Vagina (tissue), 2 donors: Measurements from ENCODE around the gene TROAP. TPM values are rescaled to one million over a fixed set of nuclear protein-coding genes. Genes with fewer than 3 reads are reported as not detected.

ENCODE experiments used
- DNase-seq, 2 donors: peaks; one replicate each; pipeline ENCODE4 v3.0.0-alpha.2; 2017; ENCODE audit errors: extremely low spot score in 2 of 2
- H3K27ac ChIP-seq: fragments of 200-600 bp; sonication (generic); one replicate; pipeline ENCODE4 v1.5.1; 2019
- H3K27me3 ChIP-seq: fragments of 200-600 bp; sonication (generic); one replicate; pipeline ENCODE4 v1.5.1; 2019
- H3K36me3 ChIP-seq, 2 donors: fragments of 200-600 bp; sonication (generic); one replicate each; pipeline ENCODE4 v1.5.1; 2017 to 2019
- H3K4me1 ChIP-seq: fragments of 200-600 bp; sonication (generic); one replicate; pipeline ENCODE4 v1.5.1; 2019
- H3K4me3 ChIP-seq, 2 donors: fragments of 200-600 bp; sonication (generic); 1 replicate in 1 of 2; 2 replicates in 1 of 2; pipeline ENCODE4 v1.5.1; 2016 to 2019
- H3K9me3 ChIP-seq: fragments of 200-600 bp; sonication (generic); one replicate; pipeline ENCODE4 v1.5.1; 2019
- POLR2A ChIP-seq, 2 donors: fragments of 450-650 bp; IDR thresholded peaks; one replicate each; pipeline ENCODE4 v1.6.1; 2017; ENCODE audit warnings: antibody characterized with exemption in 2 of 2, mild to moderate bottlenecking in 2 of 2, moderate library complexity in 2 of 2
- POLR2AphosphoS5 ChIP-seq, 2 donors: sonication (generic); formaldehyde crosslinking; IDR thresholded peaks; one replicate each; pipeline ENCODE4 v1.9.0; 2017; ENCODE audit warnings: antibody characterized with exemption in 2 of 2, mild to moderate bottlenecking in 2 of 2, low read depth in 1 of 2; ENCODE audit not compliant: insufficient read depth in 1 of 2
- intact Hi-C: fragments of 100-400 bp; cut with DNase I; formaldehyde crosslinking; loops from one replicate; pipeline ENCODE4 v1.15.1; 2023
- total RNA-seq: library from RNA; depleted of rRNA; stranded (reverse); fragments of >200 nt; gene quantifications from one replicate; pipeline ENCODE4 v1.2.3, GENCODE V29; 2016
- TF ChIP-seq, protein P1 (sequence below), 3 experiments: fragments of 450-650 bp in 2 of 3; fragments of 200-600 bp in 1 of 3; sonication (generic) in 1 of 3; IDR thresholded peaks; one replicate each; pipeline ENCODE4 v1.5.1; 2017 to 2019; ENCODE audit warnings: antibody characterized with exemption in 3 of 3, mild to moderate bottlenecking in 2 of 3, moderate library complexity in 2 of 3

The TROAP gene
- total RNA-seq, 1 donor from 2014 or later: 4.9 TPM

DNA sequence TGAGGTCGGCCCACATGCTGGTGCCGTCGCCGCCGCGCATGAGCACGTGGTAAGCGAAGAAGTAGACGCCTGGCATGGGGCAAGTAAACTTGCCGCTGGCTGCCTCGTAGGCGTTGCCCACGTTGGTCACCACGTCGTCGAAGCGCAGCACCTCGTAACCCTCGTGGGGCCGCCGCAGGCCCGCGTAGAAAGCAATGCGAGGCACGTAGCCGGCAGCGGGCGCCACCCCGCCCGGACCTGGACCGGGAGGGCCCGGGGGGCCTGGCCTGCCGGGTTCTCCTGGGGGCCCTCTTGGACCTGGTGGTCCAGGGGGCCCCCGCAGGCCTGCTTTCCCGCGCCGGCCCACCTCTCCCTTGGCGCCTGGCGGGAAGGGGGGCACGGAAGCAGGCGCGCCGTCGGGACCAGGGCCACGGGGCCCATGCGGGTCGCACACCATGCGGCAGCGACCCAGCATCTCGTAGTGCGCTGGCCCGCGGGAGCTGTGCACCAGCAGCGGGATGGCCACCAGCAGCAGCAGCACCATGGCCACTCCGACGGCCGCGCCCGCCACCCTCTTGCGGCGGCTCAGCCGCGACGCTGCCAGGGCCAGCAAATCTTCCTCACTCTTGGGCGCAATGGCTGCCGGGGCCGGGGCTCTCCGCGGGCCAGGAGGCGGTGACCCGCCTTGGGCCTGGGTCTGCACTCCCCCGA, 13.0 kb downstream of the TROAP start:
- Histone ChIP-seq H3K4me3 (peak overlapping the region in 1 of 2 donors; percentile 35), H3K36me3 (no peaks in the 10 kb centered on the region), H3K9me3 (no peaks in the 10 kb centered on the region), H3K27me3 (peaks cover 13% of the 10 kb centered on the region), H3K4me1 (peaks cover 39% of the 10 kb centered on the region), H3K27ac (no peak overlapping the region)
- intact Hi-C loops: no loop called here
- no peak for DNase-seq
- TF ChIP-seq POLR2AphosphoS5 (IDR thresholded peaks at IDR 0.05; ENCODE audit: insufficient read depth in 1 of 2, low read depth in 1 of 2): no peak
- TF ChIP-seq, protein P1, sequence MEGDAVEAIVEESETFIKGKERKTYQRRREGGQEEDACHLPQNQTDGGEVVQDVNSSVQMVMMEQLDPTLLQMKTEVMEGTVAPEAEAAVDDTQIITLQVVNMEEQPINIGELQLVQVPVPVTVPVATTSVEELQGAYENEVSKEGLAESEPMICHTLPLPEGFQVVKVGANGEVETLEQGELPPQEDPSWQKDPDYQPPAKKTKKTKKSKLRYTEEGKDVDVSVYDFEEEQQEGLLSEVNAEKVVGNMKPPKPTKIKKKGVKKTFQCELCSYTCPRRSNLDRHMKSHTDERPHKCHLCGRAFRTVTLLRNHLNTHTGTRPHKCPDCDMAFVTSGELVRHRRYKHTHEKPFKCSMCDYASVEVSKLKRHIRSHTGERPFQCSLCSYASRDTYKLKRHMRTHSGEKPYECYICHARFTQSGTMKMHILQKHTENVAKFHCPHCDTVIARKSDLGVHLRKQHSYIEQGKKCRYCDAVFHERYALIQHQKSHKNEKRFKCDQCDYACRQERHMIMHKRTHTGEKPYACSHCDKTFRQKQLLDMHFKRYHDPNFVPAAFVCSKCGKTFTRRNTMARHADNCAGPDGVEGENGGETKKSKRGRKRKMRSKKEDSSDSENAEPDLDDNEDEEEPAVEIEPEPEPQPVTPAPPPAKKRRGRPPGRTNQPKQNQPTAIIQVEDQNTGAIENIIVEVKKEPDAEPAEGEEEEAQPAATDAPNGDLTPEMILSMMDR (IDR thresholded peaks at IDR 0.05): no peak
- TF ChIP-seq POLR2A (IDR thresholded peaks at IDR 0.05): no peak

DNA sequence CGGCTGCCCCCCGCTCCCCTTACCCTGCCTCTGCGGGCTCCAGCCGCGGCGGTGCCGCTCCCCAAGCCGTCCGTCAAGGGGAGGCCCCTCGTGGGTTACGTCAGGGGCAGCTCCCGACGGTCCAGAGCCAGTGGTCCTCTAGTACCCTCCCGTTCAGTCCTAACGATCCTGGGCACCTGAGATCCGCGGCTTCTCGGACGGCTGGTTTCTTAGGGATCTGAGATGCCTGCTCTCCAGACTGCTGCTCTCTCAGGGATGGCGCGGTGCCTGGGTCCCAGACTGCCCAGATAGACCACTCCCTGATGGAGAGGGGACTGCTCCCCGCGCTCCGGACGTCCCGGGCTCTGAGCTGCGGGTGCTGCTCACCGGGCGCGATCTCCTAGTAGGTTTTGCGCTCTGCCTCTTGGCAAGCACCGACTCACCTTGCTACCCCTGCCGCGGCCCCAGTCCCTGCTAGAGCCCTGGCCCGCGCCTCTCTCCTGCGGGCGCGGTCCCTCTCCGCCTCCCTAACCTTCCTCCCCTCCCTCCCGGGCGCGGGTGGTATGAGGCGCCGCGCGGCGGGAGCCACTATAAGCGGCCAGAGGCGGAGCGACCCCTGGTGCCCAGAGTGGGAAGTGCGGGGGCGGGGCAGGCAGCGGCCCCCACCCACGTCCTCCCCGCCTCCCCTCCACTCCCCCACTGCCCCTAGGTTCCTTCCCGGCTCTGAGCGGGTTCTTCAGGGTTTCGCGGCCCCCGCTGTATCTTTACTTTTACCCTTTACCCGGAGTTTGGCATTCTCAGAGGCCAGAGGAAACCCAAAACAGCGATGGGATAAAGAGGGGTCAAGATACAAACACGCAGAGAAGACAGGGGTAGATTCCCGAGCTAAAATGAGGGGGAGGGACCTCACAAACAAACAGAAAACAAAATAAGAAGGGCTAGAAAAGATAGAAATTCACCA, 13.9 kb downstream of the TROAP start, which contains the start of gene C1QL4:
TSS of gene C1QL4 (minus strand) at position 544 of the 940 bp plus-strand sequence. CDS start 711 bp downstream, outside the sequence.
- no peaks in the 10 kb centered on the region for H3K36me3 ChIP-seq
- TF ChIP-seq POLR2AphosphoS5 (IDR thresholded peaks at IDR 0.05; ENCODE audit: insufficient read depth in 1 of 2, low read depth in 1 of 2) (peak; percentile 15 to 56), POLR2A (IDR thresholded peaks at IDR 0.05) (no peak)
- TF ChIP-seq, protein P1 (IDR thresholded peaks at IDR 0.05): peak; percentile 45 to 94 (median 57)
- H3K27me3 ChIP-seq: peaks cover 13% of the 10 kb centered on the region
- peak within 1 kb of the TSS; percentile 22 to 35 for H3K4me3 ChIP-seq
- H3K9me3 ChIP-seq: no peaks in the 10 kb centered on the region
- intact Hi-C loops: no loop called here
- DNase-seq: no peak
- peaks cover 32% of the 10 kb centered on the region for H3K4me1 ChIP-seq
- no peak within 1 kb of the TSS for H3K27ac ChIP-seq

DNA sequence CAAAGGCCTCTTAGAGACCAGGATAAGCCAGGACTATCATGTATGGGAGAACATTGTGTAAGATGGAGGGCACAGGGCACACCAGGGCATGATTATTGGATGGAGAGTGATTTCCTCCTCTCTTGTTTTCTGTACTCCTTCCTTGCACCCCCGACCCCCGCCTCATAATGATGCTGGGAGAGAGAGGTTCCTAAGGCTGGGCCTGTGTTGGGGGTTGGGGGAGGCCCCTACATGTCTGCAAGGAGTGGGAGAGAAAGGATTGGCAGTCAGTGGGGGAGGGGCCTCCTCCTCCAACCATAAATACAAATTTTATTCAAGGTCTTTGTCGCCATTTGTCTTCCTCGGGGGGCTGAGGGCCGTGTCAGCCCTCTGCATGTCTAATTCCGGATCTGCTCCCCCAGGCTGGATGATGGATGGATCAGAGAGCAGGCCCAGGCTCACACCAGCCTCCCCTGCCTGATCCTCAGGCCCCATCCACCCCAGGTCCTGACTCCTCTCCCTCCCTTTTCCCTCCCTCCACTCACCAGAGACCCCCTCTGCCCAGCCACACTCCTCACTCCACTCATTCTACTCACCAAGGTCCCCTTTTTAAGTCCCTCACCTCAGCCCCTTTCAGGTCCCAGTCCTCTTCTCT, 15.9 kb downstream of the TROAP start:
- Histone ChIP-seq H3K4me3 (no peak overlapping the region), H3K9me3 (no peaks in the 10 kb centered on the region), H3K27me3 (peaks cover 13% of the 10 kb centered on the region), H3K36me3 (no peaks in the 10 kb centered on the region), H3K4me1 (peaks cover 35% of the 10 kb centered on the region), H3K27ac (no peak overlapping the region)
- TF ChIP-seq POLR2A (IDR thresholded peaks at IDR 0.05): no peak
- DNase-seq: no peak
- intact Hi-C loops: no loop called here

DNA sequence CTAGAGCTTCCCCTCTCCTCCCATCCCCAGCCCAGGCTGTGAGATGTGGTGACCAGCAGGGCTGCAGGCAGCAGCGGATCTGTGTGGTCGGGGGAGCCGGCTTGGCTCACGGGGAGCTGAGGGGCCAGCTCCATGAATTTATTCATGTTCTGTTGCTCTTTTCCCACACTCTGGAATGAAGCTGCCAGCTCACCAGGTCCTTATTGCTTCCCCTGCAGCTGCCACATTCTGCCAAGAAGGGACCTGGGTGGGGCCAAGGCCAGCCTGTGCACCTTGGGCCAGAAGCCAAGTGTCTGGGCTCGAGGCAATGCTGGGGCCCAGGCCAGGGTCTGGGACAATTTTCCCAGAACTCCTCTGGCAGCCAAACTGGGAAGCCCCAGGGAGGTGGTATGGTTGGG, 16.4 kb downstream of the TROAP start:
- Histone ChIP-seq H3K9me3 (no peaks in the 10 kb centered on the region), H3K27ac (no peak overlapping the region), H3K27me3 (peaks cover 13% of the 10 kb centered on the region), H3K4me1 (peaks cover 37% of the 10 kb centered on the region), H3K36me3 (no peaks in the 10 kb centered on the region), H3K4me3 (no peak overlapping the region)
- intact Hi-C loops: no loop called here
- no peak for DNase-seq
- TF ChIP-seq POLR2AphosphoS5 (IDR thresholded peaks at IDR 0.05; ENCODE audit: insufficient read depth in 1 of 2, low read depth in 1 of 2) (no peak), POLR2A (IDR thresholded peaks at IDR 0.05) (no peak)
- TF ChIP-seq, protein P1 (IDR thresholded peaks at IDR 0.05): no peak
